NCI-H1092 treated with DMSO at 0.1 percent for 48 hours (cell line): ENCODE results near the gene ALG12.
"Not testable (repeated sequence)": the region's sequence is repeated elsewhere in the genome, so short reads cannot be mapped to it uniquely, and the experiment has no call there.

Source experiments
- DNase-seq: peaks from one replicate; lab custom pipeline; 2025; lab: John Stamatoyannopoulos, UW

Gene ALG12

DNA sequence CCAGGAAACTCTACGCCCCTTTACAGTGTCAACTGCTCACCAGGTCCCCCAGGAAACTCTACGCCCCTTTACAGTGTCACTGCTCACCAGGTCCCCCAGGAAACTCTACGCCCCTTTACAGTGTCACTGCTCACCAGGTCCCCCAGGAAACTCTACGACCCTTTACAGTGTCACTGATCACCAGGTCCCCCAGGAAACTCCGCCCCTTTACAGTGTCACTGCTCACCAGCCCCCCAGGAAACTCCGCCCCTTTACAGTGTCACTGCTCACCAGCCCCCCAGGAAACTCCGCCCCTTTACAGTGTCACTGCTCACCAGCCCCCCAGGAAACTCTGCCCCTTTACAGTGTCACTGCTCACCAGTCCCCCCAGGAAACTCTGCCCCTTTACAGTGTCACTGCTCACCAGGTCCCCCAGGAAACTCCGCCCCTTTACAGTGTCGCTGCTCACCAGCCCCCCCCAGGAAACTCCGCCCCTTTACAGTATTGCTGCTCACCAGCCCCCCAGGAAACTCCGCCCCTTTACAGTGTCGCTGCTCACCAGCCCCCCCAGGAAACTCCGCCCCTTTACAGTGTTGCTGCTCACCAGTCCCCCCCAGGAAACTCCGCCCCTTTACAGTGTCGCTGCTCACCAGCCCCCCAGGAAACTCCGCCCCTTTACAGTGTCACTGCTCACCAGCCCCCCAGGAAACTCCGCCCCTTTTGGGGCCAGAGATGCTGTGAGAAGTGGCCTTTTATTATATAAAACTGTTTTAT lies 27.0 kb upstream of the ALG12 start:
- DNase-seq = not testable (repeated sequence)

DNA sequence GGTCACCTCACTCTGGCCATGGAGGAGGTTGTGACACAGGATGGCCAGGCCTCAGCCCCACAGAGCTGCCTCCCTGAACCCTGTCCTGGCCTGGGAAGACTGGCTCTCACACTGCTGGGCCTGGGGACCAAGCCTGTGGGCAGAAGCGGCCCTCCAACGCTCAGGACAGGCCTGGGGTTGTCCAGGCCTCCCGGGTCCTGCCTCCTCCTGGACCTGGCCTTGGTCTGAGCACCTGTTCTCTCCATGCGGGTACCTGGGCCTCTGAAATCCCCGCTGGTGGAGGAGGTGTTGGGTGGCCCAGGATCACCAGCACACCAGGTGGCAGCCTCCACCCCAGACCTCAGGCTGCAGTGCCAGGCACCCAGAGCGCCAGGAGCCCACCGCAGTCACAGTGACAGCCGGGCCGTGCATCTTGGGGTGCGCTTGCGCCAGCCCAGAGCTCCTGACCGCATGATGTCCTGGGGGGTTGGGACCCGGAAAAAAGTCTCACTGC lies 26.2 kb upstream of the ALG12 start:
- DNase-seq = no peak

DNA sequence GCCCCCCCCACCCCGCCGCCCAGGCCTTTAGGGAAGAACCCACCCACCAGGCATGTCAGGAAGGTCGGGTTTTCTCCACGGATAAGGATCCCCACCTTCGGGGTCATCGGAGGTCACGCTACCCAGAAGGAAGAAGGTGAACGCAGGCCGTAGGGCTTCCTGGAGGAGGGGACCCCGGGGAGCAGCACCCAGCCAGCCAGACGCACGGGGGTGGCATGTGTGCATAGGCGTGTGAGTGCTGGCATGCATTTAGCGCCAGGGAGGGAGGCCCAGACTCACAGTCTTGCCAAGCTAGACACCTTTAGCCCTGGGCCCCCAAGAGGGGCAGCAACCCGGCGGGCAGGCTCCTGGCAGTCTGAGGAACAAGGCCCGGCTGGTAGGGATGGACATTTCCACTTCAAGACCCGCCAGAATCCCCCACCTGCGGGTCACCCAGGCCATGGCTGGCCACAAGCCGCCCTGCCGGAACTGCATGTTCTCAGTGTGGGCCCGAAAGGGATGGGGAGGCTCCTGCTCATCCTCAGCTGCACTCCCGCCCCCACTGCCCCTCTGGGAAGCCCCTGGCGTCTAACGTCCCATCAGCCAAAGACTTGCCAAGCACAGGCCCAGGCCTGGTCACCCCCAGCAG lies 25.6 kb upstream of the ALG12 start:
- DNase-seq = no peak

DNA sequence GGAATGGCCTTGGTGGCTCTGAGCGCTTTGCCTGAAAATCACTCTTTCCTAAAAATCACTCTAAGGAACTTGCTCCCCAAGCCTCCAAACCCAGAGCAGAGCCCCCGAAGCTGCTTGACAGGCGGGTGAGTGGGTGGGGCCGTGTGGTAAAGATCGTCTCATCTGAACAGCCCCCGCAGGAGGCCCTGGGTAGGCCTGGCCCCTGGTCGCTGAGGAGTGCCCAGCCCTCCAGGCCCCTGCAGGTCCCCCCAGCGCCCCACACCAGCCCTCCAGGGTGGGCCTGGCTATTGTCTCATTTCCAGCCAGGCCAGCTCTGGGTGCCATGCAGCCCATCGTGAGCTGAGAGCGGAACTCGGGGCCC lies 25.1 kb upstream of the ALG12 start:
- no peak for DNase-seq

DNA sequence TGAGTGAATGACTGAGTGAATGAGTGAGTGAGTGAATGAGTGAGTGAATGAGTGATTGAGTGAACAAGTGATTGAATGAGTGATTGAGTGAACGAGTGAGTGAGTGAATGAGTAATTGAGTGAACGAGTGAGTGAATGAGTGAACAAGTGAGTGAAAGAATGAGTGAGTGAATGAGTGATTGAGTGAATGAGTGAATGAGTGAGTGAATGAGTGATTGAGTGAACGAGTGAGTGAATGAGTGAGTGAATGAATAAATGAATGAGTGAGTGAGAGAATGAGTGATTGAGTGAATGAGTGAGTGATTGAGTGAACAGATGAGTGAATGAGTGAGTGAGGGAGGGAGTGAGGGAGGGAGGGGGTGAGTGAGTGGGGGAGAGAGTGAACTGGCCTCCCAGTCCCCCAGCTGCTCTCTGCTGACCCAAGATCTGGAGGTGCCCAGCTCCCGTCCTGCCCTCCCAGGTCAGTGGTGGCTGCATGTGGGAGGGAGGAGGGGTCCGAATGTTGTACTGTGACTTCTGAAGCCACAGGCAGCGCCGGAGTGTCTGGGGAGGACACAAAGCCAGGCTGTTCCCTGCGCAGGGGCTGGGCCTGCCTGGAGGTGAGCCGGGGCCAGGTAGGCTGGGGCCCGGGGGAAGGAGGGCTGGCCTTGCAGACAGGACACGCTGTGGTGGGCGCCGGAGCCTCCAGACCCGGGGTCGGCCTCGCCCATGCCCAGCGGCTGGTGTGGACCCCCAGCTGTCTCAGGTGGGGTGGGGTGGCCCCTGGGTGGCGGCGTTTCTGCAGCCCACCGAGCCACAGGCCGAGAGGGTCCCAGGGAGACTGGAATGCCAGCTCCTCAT lies 24.5 kb upstream of the ALG12 start:
- no peak for DNase-seq

DNA sequence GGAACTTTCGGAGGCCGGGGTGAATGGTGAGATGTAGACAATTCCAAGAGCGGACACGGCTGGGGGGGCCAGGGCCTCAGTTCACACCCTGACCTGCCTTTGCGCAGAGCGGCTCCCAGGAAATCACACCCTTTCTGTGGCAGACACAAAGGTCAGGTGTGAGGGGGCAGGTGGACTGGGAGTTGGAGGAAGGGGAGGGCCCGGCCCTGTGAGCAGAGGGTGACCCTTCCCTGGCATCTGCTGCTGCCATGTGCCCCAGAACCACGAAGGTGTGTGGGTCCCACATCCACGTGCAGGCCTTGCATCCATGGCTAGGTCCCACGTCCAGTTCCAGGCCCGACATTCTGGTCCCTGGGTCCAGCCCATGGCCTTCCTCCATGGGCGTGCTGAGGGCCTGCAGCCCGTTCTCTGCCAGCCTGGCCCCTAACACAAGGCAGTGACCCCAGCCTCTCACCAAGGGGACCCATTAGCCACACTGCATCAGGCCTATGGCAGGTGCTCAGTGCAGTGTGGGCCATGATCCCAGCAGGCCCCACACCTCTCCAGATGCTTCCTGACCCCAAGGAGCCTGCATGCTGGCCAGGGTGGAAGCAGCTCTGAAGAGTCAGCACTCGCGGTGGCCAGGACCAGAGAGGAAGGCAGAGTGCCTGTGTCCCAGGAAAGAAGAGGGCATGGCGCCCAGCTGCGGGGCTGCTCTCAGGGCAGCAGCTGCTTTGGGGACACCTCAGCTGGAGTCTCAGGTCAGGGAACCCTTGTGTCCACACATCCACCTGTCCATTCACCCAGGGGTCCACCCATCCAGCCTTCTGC lies 23.5 kb upstream of the ALG12 start:
- no peak for DNase-seq

DNA sequence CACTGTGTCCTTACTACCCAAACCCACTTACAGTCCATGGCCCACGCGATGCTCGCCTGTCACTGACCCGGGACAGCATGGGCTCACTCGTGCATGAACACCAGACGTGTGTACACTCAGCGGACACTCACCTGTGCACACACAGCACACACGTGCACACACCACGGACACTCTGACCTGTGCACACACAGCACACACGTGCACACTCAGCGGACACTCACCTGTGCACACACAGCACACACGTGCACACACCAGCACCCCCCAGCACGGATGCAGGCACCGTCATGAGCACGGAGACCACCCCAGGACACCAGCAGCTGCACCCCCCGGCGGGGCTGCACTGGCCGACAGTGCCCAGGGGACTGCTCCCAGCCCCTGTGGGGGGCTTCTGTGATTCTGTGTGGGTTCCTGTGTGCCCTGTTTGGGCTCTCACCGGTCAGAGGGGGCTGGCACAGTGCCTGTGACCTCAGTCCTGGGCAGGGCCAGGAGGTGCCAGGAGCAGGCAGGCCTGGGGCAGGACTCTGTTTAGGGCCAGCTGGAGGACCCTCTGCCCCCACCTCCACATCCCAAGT lies 20.4 kb upstream of the ALG12 start:
- no peak for DNase-seq

DNA sequence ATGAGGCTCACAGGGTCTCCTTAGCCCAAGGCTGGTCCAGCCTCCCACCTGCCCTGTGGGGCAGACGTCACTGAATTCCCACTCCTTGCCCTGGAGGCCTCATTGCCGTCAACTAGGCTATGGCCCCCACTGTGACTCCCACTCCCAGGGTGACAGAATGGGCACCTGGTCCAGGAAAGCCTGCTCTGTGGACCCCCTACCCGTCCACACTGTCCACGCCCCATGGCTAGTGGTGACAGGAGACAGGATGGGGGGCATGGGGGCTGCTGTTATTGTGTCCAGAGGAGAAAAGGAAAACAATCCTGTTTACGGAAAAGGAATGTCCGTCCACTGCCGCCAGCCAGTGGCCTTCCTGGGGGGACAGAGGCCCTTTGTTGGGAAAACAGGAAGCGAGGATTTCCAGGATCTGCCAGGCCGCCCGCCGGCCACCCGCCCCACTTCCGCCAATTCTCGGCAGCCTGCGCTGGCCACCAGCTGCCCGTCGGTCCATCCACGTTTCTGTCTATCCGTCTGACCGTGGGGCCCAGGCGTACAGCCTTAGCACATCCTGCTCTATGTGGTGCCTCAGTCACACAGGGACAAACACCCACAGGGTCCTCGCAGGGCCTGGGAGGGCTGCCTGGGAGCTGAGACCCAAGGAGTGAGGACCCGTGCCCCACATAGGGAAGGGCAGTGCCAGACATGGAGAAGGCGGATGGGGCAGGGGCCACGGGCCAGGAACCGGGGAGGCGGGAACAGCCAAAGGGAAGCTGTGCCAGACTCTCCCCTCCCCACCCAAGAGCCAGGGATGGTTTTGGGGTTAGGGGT lies 19.7 kb upstream of the ALG12 start:
- no peak for DNase-seq

DNA sequence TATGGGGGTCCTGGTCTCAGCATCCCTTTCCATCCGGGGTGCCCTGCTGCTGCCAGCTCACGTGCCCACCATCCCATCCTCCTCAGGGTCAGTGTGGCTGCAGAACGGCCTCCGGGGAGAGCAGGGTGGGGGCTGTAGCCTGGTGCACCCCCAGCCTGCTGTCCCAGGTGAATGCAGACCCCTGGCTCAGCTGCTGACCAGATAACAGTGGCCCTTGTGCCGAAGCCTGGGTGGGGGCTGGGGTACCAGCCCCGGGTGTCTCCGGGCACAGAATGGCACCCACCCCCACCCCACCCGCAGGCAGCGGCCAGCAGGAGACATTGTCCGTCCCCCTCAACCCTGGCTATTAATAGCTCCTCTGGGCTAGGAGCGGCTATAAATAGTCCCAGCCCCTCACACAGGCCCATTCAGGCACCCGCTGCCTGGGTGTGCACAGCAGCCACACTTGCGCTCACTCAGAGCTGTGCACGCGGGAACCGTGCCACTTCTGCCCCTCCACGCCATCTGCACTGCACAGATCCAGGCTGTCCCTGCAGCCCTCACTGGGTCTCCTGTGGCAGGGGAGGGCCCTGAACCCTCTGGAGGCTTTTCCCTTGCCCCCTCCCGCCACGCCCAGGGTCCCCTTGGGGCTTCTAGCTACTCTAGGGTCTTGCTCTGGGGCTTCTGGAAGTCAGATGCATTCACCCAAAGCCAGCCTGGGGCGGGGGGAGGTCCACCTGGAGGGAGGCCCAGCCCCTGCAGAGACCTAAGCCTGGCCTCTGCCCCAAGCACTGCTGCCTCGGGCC lies 18.9 kb upstream of the ALG12 start:
- DNase-seq = no peak

DNA sequence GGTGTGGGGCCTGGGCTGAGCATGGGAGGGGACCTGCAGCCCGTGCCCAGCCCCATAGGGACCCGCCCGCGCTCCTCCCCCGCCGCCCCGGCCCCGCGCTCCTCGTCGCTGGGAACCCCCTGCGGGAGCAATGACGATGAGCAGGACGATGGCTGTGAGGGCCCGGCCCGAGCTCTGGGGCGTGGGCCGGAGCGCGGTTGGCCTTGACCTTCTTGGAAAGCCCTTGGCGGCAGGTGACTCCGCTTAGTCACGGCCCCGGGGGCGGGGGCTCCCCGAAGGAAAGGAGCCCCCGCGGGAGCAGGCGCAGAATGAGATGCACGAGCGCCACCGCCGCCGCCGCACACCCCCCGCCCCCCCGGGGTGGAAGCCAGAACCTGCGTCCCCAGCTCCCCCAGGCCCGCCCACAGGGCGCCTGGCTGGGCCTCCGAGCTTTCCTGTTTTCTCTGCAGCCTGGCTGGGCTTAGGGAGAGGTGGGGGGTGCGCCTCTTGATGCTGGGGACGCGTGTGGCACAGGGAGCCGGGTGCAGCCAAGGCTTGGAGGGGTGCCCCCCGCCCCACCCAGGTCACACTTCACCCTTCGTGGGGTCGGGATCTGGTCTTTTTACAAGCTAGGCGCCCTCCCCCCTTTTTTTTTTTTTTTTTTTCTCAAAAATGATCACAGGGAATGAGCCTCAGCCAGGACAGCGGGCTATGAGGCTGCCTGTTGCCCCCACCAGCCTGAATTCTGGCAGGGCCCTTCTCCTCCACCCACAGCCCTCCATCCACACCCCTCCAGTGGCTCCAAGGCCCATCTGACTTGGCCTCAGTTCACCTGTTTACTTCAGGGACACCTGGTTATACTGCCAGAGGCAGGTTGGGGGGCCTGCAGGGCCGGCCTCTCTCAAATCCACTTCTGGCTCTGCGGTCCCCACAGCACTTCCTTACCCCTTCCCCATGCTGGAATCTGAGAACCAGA lies 18.1 kb upstream of the ALG12 start:
- DNase-seq = no peak

DNA sequence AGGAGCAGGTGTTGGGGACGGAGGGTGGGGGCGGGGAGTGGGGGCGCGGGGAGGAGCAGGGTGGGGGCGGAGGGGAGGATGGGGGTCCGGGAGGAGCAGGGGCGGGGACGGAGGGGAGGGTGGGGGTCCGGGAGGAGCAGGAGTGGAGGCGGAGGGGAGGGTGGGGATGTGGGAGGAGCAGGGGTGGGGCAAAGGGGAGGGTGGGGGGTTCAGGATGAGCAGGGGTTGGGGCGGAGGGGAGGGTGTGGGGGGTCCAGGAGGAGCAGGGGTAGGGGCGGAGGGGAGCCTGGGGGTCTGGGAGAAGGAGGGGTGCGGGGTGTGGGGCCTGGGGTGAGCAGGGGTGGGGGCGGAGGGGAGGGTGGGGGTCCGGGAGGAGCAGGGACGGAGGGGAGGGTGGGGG lies 17.3 kb upstream of the ALG12 start:
- no peak for DNase-seq

DNA sequence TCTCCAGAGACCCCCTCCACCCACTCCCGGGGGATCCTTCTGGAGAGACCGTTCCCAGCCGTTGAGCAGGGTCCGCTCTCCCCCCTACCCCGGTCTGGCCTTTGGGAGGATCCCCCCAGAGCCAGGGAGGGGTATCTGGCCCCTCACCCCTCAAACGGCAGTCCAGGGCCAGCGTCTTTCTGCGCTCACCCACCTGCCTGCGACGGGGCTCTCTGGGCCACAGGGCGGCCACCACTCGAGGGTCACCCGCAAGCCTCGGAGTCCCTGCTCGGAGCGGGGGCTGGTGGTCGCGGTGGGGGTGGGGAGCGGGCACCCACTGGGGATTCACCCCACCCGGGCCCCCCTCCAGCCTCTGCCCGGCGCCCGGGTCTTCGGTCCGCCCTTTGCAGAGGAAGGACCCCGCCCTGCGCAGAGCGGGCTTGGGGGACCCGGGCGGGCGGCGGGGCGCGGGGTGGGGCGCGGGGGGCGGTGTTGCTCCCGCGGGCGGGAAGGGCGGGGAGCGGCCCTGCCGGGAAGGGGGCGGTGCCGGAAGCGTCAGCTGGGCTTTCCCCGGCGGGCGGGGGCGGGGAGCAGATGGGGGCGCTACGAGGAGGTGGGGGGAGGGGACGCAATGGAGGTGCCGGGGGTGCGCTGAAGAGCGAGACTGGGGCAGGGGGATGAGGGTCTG lies 16.8 kb upstream of the ALG12 start:
- no peak for DNase-seq

DNA sequence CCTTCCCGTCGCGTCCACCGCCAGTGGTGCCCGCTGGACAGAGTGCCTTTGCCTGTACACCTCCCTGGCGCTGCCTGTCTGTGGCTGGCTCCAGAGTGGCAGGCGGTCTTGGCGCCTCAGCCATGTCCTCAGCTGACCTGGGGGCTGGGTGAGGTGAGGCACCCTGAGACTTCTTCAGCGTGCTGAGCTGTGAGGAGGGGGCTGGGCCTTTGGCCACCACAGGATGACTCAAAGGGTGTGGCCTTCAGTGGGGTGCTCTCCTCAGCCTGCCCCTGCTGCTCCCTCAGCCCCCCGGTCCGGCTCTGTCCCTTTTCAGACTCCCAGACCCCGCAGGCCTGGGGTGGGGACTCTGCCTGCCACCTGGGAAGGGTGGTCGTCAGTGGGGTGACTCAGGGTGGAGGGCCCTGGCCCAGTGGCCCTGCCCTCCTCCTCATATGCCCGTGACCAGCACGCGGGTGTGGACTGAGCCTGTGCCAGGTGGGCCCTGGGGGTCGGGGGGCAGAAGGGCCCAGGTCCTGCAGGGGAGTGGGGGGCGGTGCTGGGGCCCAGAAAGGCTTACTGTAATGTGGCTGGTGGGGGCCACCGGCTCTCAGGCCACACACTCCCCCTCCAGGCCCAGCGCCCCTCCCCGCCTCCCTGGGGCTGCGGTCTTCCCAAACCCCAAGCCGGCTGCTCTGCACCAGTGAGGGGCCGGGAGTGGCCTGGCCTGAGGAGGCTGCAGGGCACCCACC lies 16.1 kb upstream of the ALG12 start:
- no peak for DNase-seq

DNA sequence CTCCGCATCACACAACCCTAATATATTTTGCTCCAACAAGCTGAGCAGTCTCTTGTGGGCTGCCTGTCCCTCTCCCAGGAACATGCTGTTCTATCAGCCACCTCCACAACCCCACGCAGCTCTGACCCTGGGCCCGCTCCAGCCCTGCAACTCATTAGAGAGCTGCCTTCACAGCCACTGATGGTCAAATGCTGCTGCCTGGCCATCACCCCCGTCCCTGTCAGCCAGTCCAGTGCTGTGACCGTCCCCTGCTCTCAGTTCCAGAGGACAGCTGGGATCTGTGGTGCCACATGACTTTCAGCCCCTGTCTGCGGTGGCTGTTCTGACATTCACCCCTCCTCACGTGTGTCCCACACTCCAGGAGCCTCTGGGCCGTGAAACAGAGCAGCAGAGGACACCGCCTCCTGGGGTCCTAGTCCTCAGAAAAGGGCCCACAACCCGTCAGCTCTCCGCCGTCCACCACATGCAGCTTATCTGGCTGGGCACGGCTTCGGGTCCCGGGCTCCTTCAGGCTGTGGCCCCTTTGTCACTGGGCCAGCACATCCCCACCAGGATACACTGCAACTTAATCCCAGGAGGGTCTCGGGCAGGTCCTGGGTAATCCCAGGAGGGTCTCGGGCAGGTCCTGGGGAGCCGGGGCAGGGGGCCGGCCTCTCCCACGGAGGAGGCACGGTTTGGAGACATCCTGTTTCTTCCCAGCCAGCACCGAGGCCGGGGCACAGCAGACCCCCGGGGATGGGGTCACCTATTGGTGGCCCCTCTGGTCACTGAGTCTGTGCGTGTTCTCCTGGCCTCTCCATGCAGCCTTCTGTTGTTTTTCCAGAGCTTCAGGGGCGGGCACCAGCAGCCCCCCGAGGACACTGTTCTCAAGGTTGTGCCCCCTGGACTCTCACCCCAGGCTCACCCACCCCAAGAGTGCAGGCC lies 15.3 kb upstream of the ALG12 start:
- no peak for DNase-seq

DNA sequence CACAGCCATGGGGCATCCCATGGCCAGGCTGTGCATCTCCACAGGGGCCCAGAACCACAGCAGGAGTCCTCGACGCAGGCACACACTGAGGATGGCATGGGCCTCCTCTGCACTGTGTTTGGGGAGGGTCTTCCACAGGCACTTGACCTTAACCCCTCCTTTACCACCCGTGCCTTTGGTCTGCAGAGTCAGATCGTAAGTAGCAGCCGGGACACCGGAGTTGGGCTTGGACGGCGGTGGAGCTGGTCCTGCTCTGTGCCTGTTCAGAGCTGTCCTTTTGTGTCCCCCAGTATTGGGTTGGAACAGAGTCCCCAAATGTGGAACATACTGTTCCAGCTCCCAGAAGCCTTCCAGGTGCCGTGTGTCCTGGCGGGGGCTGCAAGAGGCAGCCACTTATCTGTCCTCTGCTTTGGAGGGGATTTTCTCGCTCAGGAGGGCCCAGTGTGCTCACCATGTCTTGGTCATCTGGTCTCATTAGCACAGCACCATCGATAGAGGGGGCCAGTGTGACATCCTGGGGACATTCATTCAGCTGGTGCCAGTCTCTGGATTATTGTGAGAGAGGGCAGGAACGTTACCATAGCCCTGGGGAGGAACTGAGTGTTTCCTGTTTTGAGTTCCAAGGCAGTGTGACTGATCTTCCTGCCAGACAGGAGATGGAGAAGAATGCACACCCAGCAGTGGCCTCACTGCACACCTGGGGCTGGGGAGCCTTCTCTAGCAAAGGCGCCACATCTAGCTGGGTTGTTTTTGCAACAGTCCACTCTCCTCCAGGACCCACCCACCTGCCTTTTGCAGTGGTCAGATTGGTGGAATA lies 12.6 kb upstream of the ALG12 start:
- peak; percentile 8 for DNase-seq
